ENCODE results near the gene ROBO1. TPM values are rescaled to one million over a fixed set of nuclear protein-coding genes. Genes with fewer than 3 reads are reported as not detected.

Gene ROBO1
- total RNA-seq, 2 experiments from 2014 or later: 0.12 to 0.20 TPM

DNA sequence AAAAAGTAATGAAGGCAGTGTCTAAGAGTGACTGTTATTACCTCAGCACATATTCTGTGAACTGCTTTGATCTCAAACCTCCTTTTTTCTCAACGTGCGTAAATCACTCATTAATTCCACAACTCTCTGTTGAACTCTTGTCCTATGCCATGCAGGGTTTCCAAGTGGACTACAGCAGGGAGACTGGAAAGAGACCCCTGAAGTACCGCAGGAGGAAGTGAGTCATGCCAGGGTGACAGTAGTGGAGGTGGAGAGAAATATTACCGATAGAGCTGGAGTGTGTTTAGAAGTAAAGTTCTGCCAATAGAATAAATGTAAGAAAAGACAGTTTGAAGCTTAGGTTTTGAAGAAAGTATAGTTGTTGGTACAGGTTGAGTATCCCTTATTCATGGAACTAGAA is 908.9 kb downstream of the ROBO1 start:
- no peaks in the 10 kb centered on the region for H3K4me1 Mint-ChIP-seq (ENCODE audit: low read depth)
- CTCF ChIA-PET: no interaction called here

DNA sequence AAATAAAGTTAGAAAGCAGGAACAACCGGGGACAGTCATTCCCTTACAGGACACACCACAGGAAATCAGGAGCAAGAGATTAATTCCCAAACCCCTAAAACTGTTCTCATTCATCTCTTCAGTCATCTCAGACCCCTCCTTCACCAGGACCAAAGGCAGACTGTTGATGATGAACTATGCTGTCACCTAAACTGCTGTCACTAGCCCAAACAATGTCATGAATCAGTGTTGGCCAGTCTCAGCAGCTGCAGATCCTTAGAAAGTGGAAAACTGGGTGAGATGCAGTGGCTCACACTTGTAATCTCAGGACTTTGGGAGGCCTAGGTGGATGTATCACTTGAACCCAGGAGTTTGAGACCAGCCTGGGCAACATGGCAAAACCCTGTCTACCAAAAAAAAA is 909.6 kb downstream of the ROBO1 start:
- no peak overlapping the region for H3K27ac Mint-ChIP-seq
- peaks cover 10% of the 10 kb centered on the region for H3K9me3 Mint-ChIP-seq
- H3K36me3 Mint-ChIP-seq (ENCODE audit: low read depth): no peaks in the 10 kb centered on the region
- no peaks in the 10 kb centered on the region for H3K27me3 Mint-ChIP-seq (ENCODE audit: low read depth)
- intact Hi-C loops (cut with micrococcal nuclease): no loop called here
- H3K4me1 Mint-ChIP-seq (ENCODE audit: low read depth): no peaks in the 10 kb centered on the region
- CTCF ChIA-PET: no interaction called here
- no peak for DNase-seq
- no peak overlapping the region for H3K4me3 Mint-ChIP-seq

More for the DNA sequence above, 908.9 kb downstream of the ROBO1 start:
- intact Hi-C loops (cut with micrococcal nuclease): no loop called here
- no peak for DNase-seq
- Mint-ChIP-seq H3K27ac (no peak overlapping the region), H3K4me3 (no peak overlapping the region), H3K36me3 (ENCODE audit: low read depth) (no peaks in the 10 kb centered on the region), H3K9me3 (peaks cover 10% of the 10 kb centered on the region), H3K27me3 (ENCODE audit: low read depth) (no peaks in the 10 kb centered on the region)

DNA sequence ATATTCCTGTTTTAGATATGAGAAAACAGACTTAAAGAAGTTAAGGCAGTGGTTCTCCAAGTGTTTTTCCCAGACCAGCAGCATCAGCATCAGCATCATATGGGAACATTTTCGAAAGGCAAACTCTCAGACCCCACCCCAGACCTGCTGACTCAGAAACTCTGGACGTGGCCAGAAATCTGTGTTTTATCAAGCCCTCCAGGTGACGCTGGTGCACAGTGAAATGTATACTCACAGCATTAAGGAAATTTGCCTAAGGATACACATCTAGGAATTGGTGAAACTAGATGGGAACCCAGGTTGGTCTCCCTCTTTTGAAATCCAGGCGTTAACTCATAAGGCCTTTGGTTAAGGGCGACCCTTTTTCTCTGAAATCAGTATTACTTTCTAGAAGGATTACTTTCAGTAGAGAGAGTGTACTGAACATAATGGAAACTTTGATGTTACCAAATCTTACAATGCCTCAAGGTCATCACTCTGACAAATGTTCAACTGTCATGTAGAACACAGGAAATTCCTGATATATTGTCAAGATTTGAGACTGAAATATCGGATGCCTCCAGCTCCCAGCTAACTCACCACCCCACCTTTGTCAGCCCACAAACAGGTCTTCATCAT is 910.2 kb downstream of the ROBO1 start:
- Mint-ChIP-seq H3K27ac (no peak overlapping the region), H3K4me3 (no peak overlapping the region), H3K27me3 (ENCODE audit: low read depth) (no peaks in the 10 kb centered on the region), H3K9me3 (peaks cover 11% of the 10 kb centered on the region), H3K36me3 (ENCODE audit: low read depth) (no peaks in the 10 kb centered on the region), H3K4me1 (ENCODE audit: low read depth) (no peaks in the 10 kb centered on the region)
- CTCF ChIA-PET: no interaction called here
- DNase-seq: no peak
- intact Hi-C loops (cut with micrococcal nuclease): no loop called here

DNA sequence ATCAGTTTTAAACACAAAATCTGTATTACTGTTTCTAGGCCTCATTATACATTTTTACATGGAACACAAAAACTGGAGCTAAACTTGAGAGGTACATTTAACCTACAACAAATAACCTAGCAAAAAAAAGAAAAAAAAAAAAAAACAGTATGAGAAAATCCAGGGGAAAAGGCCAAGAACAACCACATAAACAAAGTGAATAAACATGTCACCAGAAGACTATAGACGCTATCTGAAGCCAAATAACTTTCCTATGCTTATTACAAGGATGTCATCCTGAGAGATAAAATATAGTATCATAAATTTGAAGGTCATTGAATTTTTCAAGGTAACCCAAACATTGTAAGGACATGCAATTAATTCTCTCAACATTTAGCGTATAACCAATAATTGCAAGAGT is 911.6 kb downstream of the ROBO1 start:
- no peak overlapping the region for H3K27ac Mint-ChIP-seq
- intact Hi-C loops (cut with micrococcal nuclease): no loop called here
- CTCF ChIA-PET: interaction anchor here (1.1 kb wide), 1 partner anchor 13 kb away, joined by 3 read pairs; no protein-coding TSS in a partner anchor
- H3K9me3 Mint-ChIP-seq: peaks cover 8% of the 10 kb centered on the region
- H3K4me1 Mint-ChIP-seq (ENCODE audit: low read depth): no peaks in the 10 kb centered on the region
- H3K27me3 Mint-ChIP-seq (ENCODE audit: low read depth): no peaks in the 10 kb centered on the region
- no peaks in the 10 kb centered on the region for H3K36me3 Mint-ChIP-seq (ENCODE audit: low read depth)
- no peak for DNase-seq
- H3K4me3 Mint-ChIP-seq: no peak overlapping the region

DNA sequence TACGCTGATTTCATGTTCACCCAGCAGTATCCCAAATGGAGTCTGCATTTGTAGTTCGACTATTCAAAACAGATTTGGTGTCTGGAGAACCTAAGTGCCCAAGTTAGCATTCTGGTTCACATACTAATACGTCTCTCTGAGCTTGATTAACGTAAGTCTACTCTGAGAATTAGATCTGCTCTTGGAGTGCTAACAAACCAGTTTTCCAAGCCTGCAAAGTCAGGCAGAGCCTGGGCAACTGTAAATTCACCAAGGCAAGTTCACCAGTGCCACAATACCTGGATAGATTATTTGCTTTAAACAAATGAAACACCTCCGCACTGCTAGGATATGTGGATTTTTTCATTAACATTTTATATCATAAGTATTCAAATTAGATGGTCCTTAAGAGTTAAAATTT is 912.6 kb downstream of the ROBO1 start:
- Mint-ChIP-seq H3K27ac (no peak overlapping the region), H3K9me3 (peaks cover 4% of the 10 kb centered on the region), H3K36me3 (ENCODE audit: low read depth) (no peaks in the 10 kb centered on the region), H3K4me1 (ENCODE audit: low read depth) (no peaks in the 10 kb centered on the region), H3K4me3 (no peak overlapping the region), H3K27me3 (ENCODE audit: low read depth) (no peaks in the 10 kb centered on the region)
- no peak for DNase-seq
- intact Hi-C loops (cut with micrococcal nuclease): no loop called here
- CTCF ChIA-PET: interaction anchor here (0.5 to 1.1 kb wide), 2 partner anchors 12 to 408 kb away, joined by 3 read pairs; no protein-coding TSS in a partner anchor

DNA sequence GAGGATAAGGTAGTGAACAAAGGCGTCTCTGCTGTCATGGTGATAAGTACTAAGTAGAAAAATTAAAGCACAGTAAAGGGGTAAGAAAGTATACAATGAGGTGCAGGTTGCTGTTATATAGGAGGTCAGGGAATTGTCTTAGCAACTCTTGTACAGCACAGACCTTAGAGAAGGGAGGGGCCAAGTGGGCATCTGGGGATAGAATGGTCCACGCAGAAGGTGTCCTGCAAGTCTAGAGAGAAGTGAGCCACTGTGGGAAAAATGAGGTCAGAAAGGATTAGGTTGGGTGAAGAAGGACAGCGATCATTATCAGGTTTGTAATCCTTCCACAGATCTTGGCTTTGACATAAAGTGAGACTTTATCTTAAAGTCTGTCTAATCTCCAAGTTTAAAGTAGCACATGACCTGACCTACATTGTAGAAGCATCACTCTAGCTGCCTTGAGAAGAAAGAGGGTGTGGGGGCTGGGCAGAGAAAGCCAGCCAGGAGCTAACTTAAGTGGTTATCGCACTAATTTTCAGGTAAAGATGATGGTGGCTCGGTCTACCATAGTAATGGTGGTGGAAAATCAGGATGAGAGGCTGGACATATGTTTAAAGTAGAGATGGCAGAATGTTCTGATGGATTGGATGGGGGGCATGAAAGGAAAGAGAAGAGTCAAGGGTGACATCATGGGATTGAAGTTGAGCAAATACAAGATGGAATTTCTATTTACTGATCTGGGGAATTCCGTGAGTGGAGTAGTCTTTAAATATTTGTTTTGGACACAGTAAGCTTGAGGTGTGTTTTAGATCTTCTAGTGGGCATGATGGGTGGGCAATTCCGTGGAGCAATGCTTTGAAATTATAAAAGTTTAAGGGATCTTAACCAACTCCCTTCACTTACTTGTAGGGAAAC is 919.2 kb downstream of the ROBO1 start:
- H3K27me3 Mint-ChIP-seq (ENCODE audit: low read depth): no peaks in the 10 kb centered on the region
- intact Hi-C loops (cut with micrococcal nuclease): no loop called here
- no peaks in the 10 kb centered on the region for H3K4me1 Mint-ChIP-seq (ENCODE audit: low read depth)
- DNase-seq: no peak
- H3K36me3 Mint-ChIP-seq (ENCODE audit: low read depth): no peaks in the 10 kb centered on the region
- H3K27ac Mint-ChIP-seq: no peak overlapping the region
- H3K9me3 Mint-ChIP-seq: peaks cover 6% of the 10 kb centered on the region
- CTCF ChIA-PET: no interaction called here
- no peak overlapping the region for H3K4me3 Mint-ChIP-seq

DNA sequence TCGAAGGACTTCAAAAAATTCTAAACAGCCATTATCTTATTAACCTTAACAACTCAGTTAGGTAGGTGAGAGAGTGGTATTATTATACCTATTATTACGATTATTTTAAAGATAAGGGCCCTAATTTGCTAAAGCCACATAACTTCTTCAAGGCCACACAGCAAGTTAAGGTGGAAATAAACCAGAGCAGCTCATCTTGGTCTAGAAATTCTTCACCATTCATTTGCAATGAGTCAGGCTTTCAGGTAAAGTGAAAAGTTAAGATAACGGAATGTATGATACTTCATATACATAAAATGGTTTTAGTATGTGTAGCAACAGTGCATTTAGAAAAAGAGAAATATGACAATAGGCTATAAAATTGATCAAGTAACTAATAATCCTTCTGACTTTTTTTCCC is 920.2 kb downstream of the ROBO1 start:
- H3K9me3 Mint-ChIP-seq: peaks cover 4% of the 10 kb centered on the region
- CTCF ChIA-PET: no interaction called here
- H3K27ac Mint-ChIP-seq: no peak overlapping the region
- DNase-seq: no peak
- H3K36me3 Mint-ChIP-seq (ENCODE audit: low read depth): no peaks in the 10 kb centered on the region
- H3K27me3 Mint-ChIP-seq (ENCODE audit: low read depth): no peaks in the 10 kb centered on the region
- no peak overlapping the region for H3K4me3 Mint-ChIP-seq
- intact Hi-C loops (cut with micrococcal nuclease): no loop called here
- no peaks in the 10 kb centered on the region for H3K4me1 Mint-ChIP-seq (ENCODE audit: low read depth)

DNA sequence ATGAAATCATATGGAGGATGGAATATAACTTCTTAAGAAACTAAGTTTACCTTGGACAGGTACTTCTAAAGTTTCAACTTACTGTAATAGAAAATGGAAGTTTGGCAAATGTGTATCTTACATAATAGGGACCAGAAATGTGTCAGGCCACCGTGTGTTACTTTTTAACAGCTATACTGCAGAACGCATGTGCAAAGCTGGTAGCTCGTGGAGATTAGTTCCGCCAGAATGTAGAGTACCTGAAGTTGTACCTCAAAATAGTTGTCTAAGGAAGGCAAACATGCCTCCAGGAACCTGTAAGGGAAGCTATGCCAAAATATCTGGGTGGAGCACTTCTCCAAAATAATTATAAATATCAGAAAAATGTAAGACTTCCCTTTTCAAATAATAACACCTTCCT is 920.6 kb downstream of the ROBO1 start:
- Mint-ChIP-seq H3K27me3 (ENCODE audit: low read depth) (no peaks in the 10 kb centered on the region), H3K36me3 (ENCODE audit: low read depth) (no peaks in the 10 kb centered on the region), H3K9me3 (peaks cover 4% of the 10 kb centered on the region), H3K27ac (no peak overlapping the region), H3K4me3 (no peak overlapping the region), H3K4me1 (ENCODE audit: low read depth) (no peaks in the 10 kb centered on the region)
- CTCF ChIA-PET: no interaction called here
- DNase-seq: no peak
- intact Hi-C loops (cut with micrococcal nuclease): no loop called here

DNA sequence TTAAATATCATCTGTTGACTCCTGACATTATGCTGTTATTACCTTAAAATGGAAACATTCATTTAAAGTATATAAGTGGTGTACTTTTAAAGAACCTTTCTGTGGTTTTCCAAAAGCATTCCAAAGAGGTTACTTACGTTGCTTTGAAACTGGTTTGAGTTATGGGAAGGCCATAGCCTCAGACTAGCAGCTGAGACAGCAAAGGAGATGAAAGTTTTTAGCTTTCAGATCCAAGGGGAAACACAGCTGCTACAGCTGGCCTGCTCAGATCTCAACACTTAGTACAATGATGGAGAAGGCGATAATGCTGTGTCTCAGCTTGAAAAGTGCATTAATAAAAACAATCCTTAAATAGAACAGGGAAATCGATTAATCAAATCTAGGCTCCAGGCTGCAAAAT is 921.1 kb downstream of the ROBO1 start:
- no peaks in the 10 kb centered on the region for H3K4me1 Mint-ChIP-seq (ENCODE audit: low read depth)
- CTCF ChIA-PET: no interaction called here
- peaks cover 4% of the 10 kb centered on the region for H3K9me3 Mint-ChIP-seq
- no peaks in the 10 kb centered on the region for H3K27me3 Mint-ChIP-seq (ENCODE audit: low read depth)
- intact Hi-C loops (cut with micrococcal nuclease): no loop called here
- H3K27ac Mint-ChIP-seq: no peak overlapping the region
- H3K36me3 Mint-ChIP-seq (ENCODE audit: low read depth): no peaks in the 10 kb centered on the region
- no peak overlapping the region for H3K4me3 Mint-ChIP-seq
- DNase-seq: no peak

DNA sequence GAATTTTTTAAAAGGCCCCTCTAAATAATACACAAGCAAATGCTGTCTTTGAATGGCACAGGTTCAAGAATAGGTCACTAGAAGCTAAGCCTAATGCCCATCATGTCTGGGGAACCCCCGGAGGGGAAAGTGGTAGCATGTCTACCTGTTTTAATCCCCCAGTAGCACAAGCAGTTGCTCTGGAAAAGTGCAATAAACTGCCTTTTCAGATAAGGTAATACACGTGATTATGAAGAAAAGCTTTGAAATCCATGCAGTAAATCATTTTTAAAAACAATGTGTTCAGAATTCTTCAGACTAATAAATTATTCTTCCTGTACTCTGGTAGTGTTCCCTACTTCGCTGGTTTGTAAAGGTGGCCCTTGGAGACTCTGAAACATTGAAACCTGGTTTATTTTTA is 922.2 kb downstream of the ROBO1 start:
- no peaks in the 10 kb centered on the region for H3K27me3 Mint-ChIP-seq (ENCODE audit: low read depth)
- no peak overlapping the region for H3K27ac Mint-ChIP-seq
- no peak for DNase-seq
- H3K4me1 Mint-ChIP-seq (ENCODE audit: low read depth): no peaks in the 10 kb centered on the region
- intact Hi-C loops (cut with micrococcal nuclease): no loop called here
- no peak overlapping the region for H3K4me3 Mint-ChIP-seq
- peaks cover 4% of the 10 kb centered on the region for H3K9me3 Mint-ChIP-seq
- CTCF ChIA-PET: no interaction called here
- no peaks in the 10 kb centered on the region for H3K36me3 Mint-ChIP-seq (ENCODE audit: low read depth)

DNA sequence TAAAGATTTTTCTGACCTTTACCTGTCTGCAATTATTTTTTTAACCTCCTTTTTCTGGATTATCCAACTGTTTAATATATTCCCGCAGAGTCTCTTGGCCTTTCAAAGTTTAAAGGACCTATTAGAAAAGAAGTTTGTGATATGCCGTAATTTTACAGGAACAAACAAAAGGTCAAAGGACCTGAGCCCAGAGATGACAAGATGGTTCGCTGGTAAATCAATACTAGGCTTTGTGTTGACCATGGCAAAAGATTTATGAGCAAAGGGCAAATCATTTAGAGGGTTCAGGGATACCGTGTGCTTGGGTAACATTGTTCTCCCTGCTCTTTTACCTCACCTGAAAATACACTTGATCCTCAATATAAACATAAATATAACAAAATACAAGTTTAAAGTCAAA is 923.5 kb downstream of the ROBO1 start:
- CTCF ChIA-PET: no interaction called here
- Mint-ChIP-seq H3K36me3 (ENCODE audit: low read depth) (no peaks in the 10 kb centered on the region), H3K4me3 (no peak overlapping the region), H3K27me3 (ENCODE audit: low read depth) (no peaks in the 10 kb centered on the region), H3K9me3 (peaks cover 4% of the 10 kb centered on the region), H3K4me1 (ENCODE audit: low read depth) (no peaks in the 10 kb centered on the region), H3K27ac (no peak overlapping the region)
- intact Hi-C loops (cut with micrococcal nuclease): no loop called here
- DNase-seq: no peak

DNA sequence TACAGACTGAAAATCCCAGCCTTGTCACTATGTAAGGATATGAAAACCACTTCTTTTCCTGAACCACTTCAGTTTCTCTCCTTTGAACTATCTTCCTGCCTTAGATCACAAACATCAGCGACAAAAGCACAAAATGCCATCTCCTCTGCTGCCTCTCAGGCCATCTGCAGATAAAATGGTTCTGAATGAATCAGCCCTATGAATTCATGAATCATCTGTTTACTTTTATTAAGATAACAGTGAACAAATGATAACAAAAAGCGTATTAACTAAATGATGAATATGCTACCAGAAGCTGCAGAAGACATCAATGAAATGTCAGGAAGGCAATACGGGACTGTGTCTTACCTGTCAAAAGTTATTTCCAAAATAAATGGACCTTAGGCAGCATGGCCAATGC is 928.1 kb downstream of the ROBO1 start:
- CTCF ChIA-PET: no interaction called here
- intact Hi-C loops (cut with micrococcal nuclease): no loop called here
- Mint-ChIP-seq H3K4me3 (no peak overlapping the region), H3K4me1 (ENCODE audit: low read depth) (no peaks in the 10 kb centered on the region), H3K27me3 (ENCODE audit: low read depth) (no peaks in the 10 kb centered on the region), H3K36me3 (ENCODE audit: low read depth) (no peaks in the 10 kb centered on the region), H3K27ac (no peak overlapping the region), H3K9me3 (no peaks in the 10 kb centered on the region)
- DNase-seq: no peak

DNA sequence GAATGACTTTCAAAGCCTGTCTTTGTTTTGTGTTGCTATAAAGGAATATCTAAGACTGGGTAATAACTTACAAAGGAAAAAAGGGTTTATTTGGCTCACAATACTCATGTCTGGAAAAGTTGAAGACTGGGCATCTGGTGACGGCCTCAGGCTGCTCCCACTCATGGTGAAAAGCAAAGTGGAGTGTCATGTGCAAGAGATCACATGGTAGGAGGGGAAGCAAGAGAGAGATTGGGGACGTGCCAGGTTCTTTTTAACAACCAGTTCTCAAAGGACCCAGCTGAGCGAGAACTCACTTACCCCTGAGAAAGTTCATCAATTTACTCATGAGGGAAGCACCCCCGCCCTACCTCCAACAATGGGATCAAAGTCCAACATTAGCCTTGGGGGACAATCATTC is 929.4 kb downstream of the ROBO1 start:
- DNase-seq: no peak
- Mint-ChIP-seq H3K9me3 (no peaks in the 10 kb centered on the region), H3K4me1 (ENCODE audit: low read depth) (no peaks in the 10 kb centered on the region), H3K36me3 (ENCODE audit: low read depth) (no peaks in the 10 kb centered on the region), H3K27me3 (ENCODE audit: low read depth) (no peaks in the 10 kb centered on the region), H3K4me3 (no peak overlapping the region), H3K27ac (no peak overlapping the region)
- intact Hi-C loops (cut with micrococcal nuclease): no loop called here
- CTCF ChIA-PET: interaction anchor here (0.7 kb wide), 1 partner anchor 176 kb away, joined by 3 read pairs; no protein-coding TSS in a partner anchor

Data from activated naive CD4-positive, alpha-beta T cell treated with anti-CD3 and anti-CD28 coated beads for 36 hours (primary cell).